GM11168 (cell line): ENCODE results near the gene GLTP.
"Not testable (repeated sequence)": the region's sequence is repeated elsewhere in the genome, so short reads cannot be mapped to it uniquely, and the experiment has no call there.

Experiments used
- in situ Hi-C: fragments of 300-500 bp; cut with MboI; formaldehyde crosslinking; loops from one replicate; pipeline ENCODE4 v1.12.0; 2022; ENCODE audit warnings: low sequenced_read_pairs; ENCODE audit not compliant: unreplicated experiment

GLTP gene

DNA sequence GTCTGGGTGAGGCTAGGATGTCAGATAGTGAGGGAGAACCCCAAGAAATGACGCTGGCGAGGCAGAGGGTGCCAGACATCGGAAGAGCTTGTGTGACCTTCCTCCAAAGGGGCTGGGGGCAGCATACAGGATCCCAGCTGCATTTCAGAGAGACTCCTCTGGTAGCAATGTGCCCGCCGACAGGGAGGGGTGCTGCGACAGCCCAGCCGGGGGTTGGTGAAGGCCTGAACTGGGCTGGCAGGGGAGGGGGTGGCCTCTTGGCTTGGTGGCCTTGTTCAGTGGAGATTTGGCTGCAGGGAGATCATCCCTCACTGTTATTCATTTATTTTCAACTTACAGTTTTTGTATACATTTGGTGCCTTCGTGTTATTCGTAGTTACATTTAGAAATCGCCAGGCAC, 25.0 kb upstream of the GLTP start:
- in situ Hi-C loops, result no loop called here

DNA sequence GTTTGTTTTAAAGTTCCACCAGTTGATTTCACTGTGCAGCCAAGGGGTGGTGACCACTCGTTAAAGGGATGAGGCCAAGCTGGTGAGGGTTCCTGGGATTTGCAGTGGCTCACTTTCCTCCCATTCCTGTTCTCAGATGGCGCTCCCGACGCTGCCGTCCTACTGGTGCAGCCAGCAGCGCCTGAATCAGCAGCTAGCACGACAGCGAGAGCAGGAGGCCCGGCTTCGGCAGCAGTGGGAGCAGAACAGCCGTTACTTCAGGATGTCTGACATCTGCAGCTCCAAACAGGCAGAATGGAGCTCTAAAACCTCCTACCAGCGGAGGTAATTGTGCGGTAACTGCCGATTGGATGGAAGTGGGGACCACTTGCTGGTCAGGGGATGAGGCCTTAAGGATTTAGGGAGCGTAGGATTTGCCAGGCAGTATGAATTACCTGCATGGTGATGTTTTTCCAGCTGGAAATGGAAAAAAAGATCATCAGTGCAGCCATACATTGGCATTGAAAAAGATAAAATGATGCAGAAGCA, 22.6 kb upstream of the GLTP start:
- in situ Hi-C loops, result no loop called here

DNA sequence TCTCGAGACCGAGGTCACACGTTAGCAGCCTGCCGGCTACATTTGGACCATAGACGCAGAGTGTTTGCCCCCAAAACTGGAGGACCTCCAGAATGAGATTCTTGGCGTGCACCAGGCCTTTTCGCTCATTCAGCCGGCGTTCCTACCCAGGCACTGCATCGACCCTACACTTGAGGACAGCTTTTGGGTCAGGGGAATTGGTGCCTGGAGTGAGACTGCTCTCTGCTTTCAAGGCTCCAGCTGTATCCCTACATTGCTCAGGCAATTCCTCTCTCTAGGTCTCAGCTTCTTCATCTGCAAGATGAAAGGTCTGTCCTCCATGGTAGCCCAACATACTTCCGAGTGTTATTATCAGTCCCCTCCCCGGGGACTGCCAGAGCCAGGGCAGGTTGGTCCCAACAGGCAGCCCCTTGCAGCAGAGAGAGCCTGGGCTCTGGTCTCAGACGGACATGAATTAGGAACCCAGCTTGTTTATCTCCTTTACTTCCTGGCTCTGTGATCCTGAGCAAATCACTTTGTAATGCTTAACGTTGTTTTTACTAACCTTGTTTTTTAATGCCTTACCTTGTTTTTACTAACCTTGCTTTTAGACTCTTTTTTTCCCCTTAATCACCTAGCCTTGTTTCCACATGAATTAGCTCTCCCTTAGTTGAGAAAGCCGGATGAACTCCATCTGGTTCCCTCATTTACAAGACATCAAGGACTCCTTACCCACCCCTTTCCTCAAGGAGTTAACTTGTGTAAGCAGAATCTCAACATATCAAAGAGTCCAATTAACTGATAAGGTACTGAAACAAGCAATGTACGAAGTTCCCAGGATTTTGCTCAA, 20.6 kb upstream of the GLTP start:
- in situ Hi-C loops, result no loop called here

DNA sequence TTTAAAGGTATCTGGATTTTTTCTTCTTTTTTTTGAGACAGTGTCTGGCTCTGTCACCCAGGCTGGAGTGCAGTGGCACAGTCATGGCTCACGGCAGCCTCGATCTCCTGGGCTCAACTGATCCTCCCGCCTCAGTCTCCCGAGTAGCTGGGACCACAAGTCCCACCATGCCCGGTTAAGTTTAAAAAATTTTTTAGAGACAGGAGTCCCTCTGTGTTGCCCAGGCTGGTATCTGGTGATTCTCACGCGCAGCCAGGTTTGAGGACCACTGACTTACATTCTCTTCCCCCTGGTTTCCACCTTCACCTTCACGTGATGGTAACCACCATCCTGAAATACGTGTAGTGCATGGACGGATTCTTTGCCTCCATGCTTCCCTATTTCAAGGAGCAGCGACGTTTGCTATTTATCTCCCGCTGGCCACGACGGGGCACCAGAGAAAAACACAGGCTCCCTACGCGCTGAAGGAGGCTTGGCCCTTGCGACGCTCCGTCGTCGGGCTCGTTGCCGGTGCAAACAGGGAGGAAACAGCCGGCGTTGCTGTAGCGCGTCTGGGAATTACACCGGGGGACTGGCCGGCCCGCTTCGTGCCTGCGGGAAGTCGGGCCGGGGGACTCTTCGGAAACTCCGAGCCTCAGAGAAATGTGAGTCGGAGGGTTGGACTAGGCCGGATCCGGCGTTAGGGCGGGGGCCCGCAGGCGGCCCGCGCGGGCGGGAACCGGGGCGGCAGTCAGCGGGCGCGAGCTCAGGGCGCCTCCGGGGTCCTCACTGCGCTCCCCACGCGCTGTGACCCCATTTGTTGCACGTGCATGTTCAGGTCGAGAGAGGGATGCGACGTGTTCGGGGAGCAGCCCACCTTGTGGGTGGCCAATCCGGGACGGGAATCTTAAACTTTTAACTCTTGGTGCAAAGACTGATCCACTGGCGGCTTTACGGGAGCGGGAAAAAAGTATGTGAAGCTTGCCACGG, 19.7 kb upstream of the GLTP start, which contains the start of gene TCHP:
Gene TCHP (plus strand): TSS at position 492 of the 969 bp plus-strand sequence. CDS start 2,753 bp downstream, outside the sequence.
- in situ Hi-C loops, result no loop called here

DNA sequence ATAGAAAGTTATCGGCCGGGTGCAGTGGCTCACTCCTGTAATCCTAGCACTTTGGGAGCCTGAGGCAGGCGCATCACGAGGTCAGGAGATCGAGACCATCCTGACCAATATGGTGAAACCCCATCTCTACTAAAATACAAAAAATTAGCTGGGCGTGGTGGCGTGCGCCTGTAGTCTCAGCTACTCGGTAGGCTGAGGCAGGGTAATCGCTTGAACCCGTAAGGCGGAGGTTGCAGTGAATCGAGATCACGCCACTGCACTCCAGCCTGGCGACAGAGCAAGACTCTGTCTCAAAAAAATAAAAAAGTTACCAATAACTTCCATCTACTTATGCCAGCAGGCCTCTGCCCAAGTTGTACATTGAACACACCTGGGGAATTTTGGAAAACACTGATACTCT, 19.0 kb upstream of the GLTP start:
- in situ Hi-C loops, result not testable (repeated sequence)

DNA sequence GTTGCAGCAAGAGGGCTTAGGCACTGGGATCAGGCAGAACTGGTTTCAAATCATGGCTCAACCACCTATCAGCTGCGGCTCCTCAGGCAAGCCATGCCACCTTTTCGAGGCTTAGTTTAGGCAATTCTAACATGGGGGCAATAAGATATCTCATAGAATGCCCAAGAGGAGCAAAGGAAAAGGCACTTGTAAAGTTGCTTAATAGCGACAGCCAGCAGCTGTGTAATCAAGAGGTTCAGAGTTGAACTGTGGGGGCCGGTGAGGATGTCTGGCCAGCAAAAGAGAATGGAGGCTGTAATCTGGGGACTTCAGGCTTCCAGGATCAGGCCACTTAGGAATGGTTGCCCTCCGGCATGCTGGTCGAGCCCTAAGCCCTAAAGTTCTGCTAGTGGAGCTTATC, 16.7 kb upstream of the GLTP start:
- in situ Hi-C loops, result no loop called here

DNA sequence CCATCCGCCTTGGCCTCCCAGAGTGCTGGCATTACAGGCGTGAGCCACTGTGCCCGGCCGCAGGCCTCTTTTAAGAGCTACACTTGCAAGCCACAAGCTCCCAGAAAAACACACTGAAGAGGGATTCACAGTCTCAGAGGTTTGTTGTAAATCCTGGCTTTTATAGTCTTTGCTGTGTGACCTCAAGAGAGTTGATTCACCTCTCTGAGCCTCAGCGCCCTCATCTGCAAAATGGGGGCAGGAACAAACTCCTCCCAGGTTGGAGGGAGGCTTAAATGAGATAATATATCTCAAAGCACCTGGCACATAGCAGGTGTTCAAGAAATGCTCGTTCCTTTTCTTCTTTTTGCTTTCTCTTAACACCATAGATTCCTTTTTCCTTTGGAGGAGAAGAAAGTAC, 15.8 kb upstream of the GLTP start:
- in situ Hi-C loops, result no loop called here

DNA sequence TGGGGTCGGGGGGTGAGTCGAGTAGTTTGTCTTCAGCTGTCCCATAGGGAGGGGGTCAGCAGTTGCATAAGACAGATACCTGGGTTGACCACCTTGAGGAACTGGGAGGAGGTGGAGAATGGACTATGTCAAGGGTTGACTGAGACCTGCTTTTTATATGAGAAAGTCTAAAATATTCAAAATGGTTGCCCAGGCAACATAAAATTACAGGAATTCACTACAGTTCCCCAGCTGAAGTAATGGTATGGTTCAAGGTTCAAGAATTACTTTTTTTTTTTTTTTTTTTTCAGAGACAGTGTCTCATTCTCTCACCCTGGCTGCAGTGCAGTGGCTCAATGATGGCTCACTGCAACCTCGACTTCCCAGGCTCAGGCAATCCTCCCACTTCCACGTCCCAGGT, 14.6 kb upstream of the GLTP start:
- in situ Hi-C loops, result no loop called here

DNA sequence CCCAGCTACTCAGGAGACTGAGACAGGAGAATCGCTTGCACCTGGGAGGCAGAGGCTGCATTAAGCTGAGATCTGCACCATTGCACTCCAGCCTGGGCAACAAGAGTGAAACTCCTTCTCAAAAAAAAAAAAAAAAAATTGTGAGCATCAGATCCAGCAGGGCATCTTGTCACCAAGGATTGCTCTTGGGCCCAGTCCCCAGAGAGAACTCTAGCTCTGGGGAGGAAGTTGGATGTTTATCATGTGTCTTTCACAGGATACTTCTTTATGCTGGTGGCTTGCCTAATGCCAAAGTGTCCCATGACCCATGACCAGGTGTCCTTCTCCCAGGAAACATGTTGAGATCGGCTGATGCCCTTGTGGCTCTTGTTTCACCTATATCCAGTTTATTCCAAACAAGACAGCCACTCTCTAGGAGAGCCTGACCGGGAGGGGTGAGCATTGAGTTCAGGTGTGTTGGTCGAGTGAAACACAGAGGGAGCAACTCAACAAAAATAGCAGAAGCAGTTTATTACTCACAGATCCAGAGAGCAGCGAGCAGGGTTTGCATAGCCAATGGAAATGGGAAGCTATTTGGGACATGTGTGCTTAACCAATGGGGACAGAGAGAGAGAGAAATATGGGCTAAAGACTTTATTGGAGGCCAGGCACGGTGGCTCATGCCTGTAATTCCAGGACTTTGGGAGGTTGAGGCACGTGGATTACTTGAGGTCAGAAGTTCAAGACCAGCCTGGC, 13.1 kb upstream of the GLTP start:
- in situ Hi-C loops, result no loop called here

DNA sequence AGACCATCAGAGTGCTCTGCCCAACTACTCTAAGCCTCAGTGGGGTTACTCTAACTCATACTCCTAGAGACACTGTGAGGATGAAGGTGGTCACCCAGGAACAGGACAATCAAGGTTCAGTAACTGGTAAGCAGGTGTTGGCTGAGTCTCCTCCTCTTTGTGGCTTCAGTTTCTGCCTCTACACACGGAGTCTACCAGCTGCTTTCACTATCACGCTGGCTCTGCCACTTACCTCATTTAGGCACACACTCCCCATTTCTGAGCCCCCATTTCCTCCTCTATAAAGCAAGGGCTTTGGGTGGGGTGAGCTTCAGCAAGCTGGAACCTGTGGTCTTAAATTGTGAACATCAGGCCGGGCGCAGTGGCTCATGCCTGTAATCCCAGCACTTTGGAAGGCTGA, 12.4 kb upstream of the GLTP start:
- in situ Hi-C loops, result no loop called here

DNA sequence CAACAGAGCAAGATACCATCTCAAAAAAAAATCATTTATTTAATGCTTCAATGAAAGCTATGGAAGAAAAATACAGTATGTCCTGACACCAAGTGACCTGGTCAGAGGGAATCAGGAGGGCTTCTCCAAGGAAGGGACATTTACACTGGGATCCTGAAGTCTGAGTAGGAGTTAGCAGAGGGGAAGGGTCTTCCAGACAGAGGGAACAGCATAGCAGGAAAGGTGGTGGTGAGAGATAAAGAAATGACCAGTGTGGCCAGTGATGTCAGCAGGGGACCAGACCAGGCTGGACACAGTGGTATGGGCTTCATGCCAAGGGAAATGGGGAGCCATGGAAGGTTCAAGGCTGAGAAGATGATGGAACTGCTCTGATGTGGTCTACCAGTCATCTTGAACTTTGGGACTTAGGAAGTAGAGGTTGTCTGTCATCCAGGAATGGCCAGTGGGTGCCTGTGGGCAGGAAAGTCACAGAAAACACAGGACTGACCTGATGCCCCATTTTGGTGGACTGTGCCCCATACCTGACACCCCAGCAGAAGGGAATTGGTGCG, 11.9 kb upstream of the GLTP start:
- in situ Hi-C loops, result no loop called here

DNA sequence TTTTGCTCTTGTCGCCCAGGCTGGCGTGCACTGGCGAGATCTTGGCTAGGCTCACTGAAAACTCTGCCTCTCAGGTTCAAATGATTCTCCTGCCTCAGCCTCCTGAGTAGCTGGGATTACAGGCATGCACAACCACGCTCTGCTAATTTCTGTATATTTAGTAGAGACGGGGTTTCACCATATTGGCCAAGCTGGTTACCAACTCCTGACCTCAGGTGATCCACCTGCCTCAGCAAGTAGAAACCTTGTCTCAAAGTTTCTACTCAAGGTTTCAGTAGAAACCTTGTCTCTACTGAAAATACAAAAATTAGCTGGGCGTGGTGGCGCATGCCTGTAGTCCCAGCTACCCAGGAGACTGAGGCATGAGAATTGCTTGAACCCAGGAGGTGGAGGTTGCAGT, 11.4 kb upstream of the GLTP start:
- in situ Hi-C loops, result not testable (repeated sequence)

DNA sequence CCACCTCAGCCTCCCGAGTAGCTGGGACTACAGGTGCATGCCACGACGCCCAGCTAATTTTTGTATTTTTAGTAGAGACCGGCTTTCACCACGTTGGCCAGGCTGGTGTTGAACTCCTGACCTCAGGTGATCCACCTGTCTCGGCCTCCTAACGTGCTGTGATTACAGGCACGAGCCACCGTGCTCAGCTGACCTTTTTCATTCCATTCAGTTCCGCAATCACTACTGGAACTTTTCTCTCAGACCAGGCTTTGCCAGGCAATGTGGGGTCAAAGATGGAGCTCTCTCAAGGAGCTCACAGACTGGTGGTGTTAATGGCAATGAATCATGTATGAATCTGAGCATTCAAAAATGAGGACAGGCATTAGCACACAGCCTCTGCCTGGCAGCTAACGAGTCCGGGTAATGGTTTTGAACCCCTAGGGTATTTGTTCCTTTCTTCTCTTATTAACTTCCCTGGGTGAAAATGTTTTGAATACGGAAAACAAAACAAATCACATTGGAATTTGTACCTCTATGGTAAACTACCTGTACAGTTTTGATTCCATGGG, 10.4 kb upstream of the GLTP start:
- in situ Hi-C loops, result no loop called here

DNA sequence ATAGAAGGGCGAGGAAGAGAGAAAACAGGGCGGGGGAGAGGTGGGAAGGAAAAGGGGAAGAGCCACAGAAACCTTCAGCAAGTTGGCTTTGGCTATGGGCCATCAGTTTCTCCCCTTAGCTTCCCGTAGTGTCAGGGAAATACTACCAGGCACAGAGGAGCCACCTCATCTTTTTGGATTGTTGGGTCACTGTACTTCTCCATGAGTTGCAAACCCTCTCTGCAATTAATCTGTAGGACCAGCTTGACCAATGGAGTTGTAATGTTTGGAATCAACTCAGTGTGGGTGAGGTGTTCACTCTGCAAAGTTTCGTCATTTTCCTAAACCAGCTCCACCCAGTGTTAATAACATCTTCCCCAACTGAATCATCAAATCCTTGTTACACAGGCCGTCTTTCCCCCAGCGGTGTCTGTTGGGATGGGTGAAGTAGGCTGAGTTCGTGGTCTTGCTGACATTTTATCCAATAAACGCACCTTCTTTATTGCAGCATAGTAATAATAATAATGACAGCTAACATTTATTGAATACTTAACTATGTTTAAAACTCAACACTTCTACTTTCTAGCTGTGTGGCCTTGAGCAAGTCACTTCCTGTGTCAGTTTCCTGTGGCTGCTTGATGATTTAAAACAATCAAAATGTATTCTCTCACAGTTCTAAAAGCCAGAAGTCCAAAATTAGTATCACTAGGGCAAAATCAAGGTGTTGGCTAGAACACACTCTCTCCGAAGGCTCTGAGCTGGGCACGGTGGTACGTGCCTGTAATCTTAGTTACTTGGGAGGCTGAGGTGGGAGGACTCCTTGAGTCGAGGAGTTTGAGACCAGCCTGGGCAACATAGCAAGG, 8.1 kb upstream of the GLTP start:
- in situ Hi-C loops, result no loop called here

DNA sequence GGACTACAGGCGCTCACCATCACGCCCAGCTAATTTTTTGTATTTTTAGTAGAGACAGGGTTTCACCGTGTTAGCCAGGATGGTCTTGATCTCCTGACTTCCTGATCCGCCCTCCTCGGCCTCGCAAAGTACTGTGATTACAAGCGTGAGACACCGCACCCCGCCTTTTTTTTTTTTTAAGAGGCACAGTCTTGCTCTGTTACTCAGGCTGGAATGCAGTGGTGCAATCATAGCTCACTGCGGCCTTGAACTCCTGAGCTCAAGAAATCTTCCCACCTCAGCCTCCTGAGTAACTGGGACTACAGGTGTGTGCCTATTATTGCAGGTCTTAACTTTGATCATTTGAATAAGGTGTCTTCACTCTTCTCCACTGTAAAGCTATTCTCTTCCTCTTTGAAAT, 5.3 kb upstream of the GLTP start:
- in situ Hi-C loops, result no loop called here

DNA sequence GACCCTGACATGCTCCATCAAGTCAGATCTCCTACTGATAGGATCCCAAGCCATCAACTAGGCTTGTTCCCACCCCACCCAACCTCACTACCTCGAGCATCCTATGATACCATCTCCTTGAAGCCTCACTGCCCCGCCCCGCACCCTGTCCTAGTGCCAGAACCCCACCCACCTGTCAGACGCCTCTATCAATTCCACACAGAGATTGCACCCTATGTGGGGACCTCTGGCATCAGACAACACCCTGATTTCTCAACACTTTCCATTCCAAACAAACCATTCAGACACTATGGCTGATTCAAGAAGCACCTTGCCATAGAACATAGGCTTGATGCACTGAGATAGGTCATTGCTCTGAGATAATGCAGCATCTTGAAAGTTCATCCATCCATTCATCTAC, 3.1 kb upstream of the GLTP start:
- in situ Hi-C loops, result no loop called here

DNA sequence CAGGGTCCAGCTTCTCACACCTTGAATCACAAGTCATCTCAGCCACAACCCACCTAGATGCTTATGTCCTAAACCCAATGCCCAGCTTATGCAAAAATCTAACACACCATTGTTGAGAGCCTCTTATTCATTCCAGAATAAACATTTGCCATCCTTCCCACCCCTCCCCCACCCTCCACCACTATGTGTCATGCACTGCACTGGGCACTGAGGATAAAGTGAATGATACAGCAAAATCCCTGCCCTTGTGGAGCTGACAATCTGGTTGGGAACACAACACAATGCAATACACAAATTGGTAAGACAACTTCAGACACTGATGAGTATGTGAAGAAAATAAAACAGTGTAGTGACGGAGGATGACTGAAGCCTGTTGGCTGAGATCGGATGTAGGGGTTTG, 1.4 kb upstream of the GLTP start:
- in situ Hi-C loops, result no loop called here

DNA sequence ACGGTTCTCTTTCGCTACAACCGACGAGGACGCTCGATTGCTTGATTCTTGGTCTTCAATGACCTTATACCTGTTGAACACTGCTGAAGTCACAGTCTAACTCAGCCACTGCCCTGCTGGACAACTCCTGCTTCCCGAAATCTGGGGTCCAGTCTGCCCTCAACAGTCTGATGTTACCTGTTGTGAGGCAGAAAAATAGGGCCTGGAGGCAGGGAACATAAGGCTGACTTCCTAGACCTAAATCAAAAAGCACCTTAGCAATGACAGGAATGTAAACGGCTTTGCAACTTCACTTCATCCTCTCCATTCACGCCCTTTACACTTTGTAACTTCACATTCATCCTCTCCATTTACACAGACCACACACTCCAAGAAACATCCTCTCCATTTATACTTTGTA, 597 bp upstream of the GLTP start:
- in situ Hi-C loops, result no loop called here
